ENCODE results near the gene GNG14.
"Not testable (repeated sequence)": the region's sequence is repeated elsewhere in the genome, so short reads cannot be mapped to it uniquely, and the experiment has no call there.

GNG14 gene

GRCh38 chr19:12687496-12688196 lies at the start of gene GNG14:
GNG14 (plus strand) TSS chr19:12687998; CDS start chr19:12688049, 51 bp downstream.
- no peak within 1 kb of the TSS for H3K4me3 ChIP-seq (ENCODE audit: low read depth, low read length)

DNA sequence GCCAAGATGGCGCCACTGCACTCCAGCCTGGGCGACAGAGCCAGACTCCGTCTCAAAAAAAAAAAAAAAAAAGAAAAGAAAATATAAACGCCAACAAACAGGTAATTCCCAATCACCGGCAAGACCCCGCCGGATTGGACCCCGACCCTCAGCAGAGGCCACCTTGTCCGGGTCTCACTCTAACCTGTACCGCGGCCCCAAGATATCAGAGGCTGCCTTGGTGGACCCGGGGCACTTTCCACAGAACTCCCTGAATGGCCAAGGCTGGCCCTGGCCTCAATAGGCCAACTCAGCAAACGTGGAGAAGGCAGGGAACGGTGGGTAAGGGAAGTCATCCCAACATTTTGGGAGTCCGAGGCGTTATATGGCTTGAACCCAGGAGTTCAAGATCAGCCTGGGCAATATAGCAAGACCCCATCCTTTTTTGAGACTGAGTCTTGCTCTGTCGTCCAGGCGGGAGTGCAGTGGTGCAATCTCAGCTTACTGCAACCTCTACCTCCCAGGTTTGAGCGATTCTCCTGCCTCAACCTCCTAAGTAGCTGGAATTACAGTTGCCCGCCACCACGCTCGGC lies 49.1 kb upstream of the GNG14 start:
- H3K4me3 ChIP-seq (ENCODE audit: low read depth, low read length), result no peak overlapping the region

DNA sequence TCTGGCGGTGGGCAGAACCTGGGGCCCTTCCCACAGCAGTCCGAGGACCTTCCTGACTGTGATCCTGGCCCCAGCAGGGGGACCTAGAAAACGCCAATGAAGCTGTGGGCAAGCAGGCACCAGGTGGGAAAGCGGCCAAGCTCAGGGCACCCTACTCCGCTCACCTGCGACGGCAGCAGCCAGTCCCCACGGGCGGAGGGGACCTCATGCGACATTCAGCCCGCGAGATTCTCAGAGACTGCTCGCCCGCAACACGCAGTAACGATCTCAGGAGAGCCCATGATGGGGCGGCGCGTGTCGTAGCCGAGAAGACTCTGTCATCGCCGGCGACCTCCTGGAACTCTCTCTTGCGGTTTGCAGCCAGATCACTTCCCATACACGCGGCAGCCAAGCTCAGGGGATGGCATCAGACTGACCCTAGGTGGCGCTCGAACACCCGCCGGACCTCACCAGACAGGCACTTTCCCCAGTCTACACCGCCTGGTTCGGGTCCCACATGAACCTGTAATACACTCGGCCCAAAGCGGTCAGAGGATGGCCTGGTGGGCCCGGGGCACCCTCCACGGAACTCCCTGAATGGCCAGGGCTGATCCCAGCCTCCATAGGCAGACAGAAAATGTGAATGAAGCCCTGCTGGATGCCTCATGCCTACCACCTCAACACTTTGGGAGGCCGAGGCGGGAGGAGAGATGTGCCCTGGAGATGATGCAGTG lies 47.7 kb upstream of the GNG14 start:
- peak overlapping the region; percentile 45 for H3K4me3 ChIP-seq (ENCODE audit: low read depth, low read length)

GRCh38 chr19:12641456-12641855 lies 46.3 kb upstream of the GNG14 start:
- no peak overlapping the region for H3K4me3 ChIP-seq (ENCODE audit: low read depth, low read length)

- H3K4me3 ChIP-seq (ENCODE audit: low read depth, low read length), result no peak overlapping the region
These were observed 45.3 kb upstream of the GNG14 start for GRCh38 chr19:12642506-12642905.

GRCh38 chr19:12643716-12644115 lies 44.1 kb upstream of the GNG14 start:
- H3K4me3 ChIP-seq (ENCODE audit: low read depth, low read length), result not testable (repeated sequence)

DNA sequence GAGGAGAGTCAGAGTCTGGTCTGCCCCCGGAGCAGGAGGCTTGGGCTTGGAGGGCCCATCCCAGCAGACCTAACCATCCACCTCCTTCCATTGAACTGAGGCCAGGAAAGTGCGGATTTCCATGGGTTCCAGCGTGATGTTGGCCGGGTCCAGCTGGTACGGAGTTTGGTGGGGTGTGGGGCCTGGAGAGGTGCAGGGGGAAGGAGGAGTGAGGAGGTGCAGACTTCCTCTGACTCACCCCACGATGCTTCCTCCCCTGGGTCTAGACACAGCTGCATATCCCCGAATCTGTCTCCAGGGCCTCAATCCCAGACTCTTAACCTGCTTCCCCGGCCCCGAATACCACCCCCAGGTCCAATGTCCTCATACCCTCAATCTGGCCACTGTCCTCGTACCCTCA lies 41.2 kb upstream of the GNG14 start:
- H3K4me3 ChIP-seq (ENCODE audit: low read depth, low read length), result no peak overlapping the region

DNA sequence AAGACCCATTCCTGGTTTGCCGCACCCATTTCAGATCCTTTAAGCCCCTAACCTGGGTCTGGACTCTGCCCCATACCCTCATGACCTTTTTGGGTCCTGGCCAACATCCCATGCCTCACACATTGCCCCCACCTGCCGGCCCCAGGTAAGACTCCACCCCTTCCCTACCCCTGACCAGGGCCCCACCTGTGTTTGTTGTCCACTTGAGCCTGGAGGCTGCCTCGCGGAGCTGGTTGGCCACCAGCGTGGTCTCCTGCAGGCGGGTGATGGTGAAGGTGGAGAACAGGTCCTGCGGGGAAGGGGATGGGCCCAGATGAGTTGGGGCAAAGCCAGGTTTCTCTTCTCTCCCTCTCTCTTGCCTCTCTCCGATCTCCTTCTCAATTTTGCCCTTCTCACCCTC lies 40.8 kb upstream of the GNG14 start:
- no peak overlapping the region for H3K4me3 ChIP-seq (ENCODE audit: low read depth, low read length)

- no peak overlapping the region for H3K4me3 ChIP-seq (ENCODE audit: low read depth, low read length)
These were observed 40.2 kb upstream of the GNG14 start for GRCh38 chr19:12647490-12648071.

- H3K4me3 ChIP-seq (ENCODE audit: low read depth, low read length), result no peak overlapping the region
These were observed 39.7 kb upstream of the GNG14 start for GRCh38 chr19:12648088-12648487.

DNA sequence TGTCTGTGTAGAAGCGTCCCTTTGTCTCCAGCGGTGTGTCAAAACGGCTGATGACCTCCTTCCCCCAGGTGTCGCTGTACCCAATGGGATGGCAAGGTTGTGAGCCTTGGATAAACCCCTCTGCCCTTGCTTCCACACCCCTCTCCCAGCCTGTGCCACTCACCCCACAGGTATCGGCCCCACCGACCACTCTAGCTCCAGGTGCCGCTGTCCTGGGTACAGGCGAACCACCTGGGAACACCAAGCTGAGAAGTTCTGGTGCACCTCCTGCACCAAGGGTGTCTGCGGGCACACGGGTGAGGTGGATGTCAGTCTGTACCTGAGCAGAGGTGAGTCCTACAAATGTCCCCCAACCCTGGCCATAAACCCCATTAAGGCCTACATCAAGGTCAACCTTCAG lies 37.9 kb upstream of the GNG14 start:
- no peak overlapping the region for H3K4me3 ChIP-seq (ENCODE audit: low read depth, low read length)

DNA sequence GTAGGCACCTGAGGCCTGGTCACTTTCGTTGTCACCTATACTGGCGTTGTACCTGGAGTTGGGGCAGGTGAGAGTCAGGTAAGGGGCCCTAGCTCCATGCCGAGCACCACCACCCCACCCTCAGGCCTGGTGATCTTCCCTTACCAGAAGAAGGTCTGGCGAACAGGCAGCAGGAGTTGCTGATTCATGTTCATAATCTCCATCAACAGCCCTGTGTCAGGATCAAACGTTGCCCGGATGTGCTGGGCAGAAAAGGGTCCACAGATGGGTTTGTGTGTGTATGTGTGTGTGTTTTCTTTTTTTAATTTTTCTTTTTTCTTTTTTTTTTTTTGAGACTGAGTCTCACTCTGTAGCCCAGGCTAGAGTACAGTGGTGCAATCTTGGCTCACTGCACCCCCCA lies 35.6 kb upstream of the GNG14 start:
- H3K4me3 ChIP-seq (ENCODE audit: low read depth, low read length), result no peak overlapping the region

GRCh38 chr19:12655546-12655945 lies 32.3 kb upstream of the GNG14 start:
- H3K4me3 ChIP-seq (ENCODE audit: low read depth, low read length), result no peak overlapping the region

GRCh38 chr19:12656899-12657571 lies 30.8 kb upstream of the GNG14 start:
- H3K4me3 ChIP-seq (ENCODE audit: low read depth, low read length), result no peak overlapping the region

GRCh38 chr19:12657966-12658365 lies 29.8 kb upstream of the GNG14 start:
- H3K4me3 ChIP-seq (ENCODE audit: low read depth, low read length), result no peak overlapping the region

DNA sequence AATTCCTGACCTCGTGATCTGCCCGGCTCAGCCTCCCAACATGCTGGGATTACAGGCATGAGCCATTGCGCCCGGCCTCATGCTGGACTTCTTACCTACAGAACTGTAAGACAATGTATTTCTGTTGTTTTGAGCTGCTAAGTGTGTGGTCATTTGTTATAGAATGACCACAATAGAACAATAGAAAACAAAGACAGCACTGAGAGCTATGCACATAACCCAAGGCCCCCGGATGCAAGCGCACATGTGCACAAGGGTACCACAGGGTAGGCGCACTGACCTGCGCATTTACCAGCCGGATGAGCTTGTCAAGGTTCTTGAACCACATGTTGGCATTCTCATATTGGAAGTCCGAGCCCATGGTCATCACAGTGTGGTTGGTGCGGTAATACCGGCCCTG lies 26.8 kb upstream of the GNG14 start:
- H3K4me3 ChIP-seq (ENCODE audit: low read depth, low read length), result no peak overlapping the region

GRCh38 chr19:12664406-12665280 lies 23.2 kb upstream of the GNG14 start:
- no peak overlapping the region for H3K4me3 ChIP-seq (ENCODE audit: low read depth, low read length)

GRCh38 chr19:12665281-12665573 lies 22.6 kb upstream of the GNG14 start:
- no peak overlapping the region for H3K4me3 ChIP-seq (ENCODE audit: low read depth, low read length)

GRCh38 chr19:12665671-12666264 lies 22.0 kb upstream of the GNG14 start:
- H3K4me3 ChIP-seq (ENCODE audit: low read depth, low read length), result peak overlapping the region; percentile 71

All from iPS-11a (cell line).